GM19438 (cell line): ENCODE results near the gene LITAF.

Experiments
- ATAC-seq: cut with Tn5 transposase; IDR thresholded peaks from one replicate; pipeline ENCODE4 v1.9.1; 2021; ENCODE audit warnings: low read depth; ENCODE audit not compliant: unreplicated experiment

LITAF gene

GRCh38 chr16:11556945-11557720 lies 29.6 kb downstream of the LITAF start:
- no peak for ATAC-seq

DNA sequence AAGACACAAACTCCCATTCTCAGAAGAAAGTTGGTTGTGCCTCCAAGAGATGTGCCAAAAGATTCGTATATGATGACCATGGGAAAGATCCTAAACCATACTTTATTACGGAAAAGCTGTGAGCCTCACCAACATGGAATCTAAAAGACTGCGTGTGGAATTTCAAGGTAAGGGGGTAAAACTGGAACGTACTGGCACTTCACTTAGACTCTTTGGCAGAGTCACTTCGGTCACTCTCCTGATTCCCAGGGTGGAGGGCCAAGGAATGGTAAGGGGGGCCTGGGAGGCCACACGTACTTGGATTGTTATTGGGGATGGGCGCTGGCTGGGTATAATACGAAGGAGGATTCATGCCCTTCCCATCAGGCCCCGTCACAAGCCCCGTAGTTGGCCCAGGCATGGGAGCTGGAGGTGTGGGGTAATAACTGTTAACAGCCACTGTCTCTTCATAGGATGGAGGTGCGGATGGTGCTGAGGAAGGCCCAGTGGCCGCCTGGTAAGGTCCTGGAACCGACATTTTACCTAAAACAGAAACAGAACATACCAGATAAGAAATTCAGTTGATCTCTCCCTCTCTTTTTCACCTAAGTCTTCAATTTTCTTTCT lies 30.4 kb downstream of the LITAF start:
- no peak for ATAC-seq

GRCh38 chr16:11554053-11554452 lies 32.7 kb downstream of the LITAF start:
- ATAC-seq: no peak

DNA sequence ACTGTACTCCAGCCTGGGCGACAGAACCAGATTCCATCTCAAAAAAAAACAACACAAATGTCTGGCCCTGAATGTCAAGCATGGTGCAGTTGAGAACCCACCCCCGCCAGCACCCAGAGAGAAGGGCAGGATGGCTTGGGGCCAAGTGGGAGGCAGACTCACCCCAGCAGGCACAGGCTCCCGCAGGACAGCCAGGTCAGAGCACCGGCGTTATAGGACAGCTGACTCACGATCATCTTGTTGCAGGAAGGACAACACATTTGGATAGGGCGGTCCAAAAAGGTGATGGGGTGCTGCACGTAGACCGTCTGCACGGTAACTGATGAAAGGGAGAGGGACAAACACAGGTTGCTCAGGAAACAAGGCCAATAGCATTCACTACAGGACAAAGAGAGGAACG lies 33.3 kb downstream of the LITAF start:
- ATAC-seq: no peak

DNA sequence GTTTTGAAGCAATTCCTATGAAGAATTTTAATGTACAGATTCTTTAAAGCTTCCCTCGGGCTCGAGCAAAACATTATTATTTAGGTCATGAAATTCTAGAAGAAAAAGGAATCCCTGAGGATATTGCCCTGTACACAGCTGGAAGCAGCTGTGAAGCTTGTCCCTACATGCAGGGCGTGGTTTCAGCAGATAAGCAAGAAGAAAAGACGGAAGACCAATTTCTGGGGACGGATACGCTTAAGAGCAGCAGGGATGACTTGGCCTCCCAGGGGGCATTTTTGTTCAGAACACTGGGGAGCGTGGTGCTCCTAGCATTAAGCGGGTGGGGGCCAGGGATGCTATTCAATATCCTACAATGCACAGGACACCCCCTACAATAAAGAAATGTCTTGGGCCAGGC lies 34.3 kb downstream of the LITAF start:
- ATAC-seq: no peak

DNA sequence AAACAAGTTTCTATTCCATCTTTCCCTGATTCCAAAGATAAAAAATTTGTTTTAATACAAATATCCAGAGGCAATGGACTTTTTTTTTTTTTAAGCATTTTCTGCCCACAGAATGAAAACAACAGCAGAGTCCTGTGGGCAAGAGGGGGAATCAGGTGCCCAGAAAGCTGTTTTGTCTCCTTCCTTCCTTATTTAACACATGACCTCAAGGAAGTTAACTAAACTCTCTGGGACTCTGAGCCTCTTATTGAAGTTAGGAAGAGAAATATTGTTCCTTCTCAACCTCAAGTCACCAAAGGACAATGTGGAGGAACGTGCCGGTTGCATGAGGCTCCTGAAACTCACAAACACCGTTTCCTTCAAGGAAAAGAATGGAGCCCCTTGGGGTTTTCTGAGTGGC lies 34.9 kb downstream of the LITAF start:
- no peak for ATAC-seq

DNA sequence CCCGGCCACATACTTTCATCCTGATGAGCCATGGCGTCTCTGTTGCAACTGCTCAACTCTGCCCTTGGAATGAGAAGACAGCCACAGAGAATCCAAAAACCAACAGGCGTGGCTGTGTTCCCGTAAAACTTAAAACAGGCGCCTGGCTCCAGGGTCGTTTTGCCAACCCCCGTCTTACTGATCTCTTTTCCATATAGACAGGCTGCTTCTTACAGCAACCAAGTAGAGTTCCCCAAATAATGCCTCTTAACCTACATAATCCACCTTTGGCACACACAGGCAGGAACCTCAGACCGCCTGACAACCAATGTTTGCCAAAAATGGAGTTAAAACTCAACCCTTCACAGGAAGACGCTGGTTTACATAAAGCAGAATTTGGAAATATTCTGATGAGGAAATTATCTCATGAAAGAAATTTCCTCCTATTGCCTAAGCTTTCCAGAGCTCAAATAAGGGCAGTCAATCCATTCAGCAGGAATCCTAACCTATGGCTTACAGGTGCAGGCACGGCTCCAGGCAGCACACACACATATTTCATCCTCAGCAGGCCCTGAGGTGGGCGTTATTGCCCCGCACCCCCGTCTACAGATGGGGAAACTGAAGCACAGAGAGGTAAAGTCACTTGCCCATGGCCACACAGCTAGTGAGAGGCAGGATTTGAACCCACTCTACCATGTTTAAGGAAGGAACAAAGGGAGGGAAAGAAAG lies 35.8 kb downstream of the LITAF start:
- no peak for ATAC-seq

- no peak for ATAC-seq
Observed at GRCh38 chr16:11547118-11547916, 39.4 kb downstream of the LITAF start.

GRCh38 chr16:11546608-11547061 lies 40.1 kb downstream of the LITAF start:
- no peak for ATAC-seq

DNA sequence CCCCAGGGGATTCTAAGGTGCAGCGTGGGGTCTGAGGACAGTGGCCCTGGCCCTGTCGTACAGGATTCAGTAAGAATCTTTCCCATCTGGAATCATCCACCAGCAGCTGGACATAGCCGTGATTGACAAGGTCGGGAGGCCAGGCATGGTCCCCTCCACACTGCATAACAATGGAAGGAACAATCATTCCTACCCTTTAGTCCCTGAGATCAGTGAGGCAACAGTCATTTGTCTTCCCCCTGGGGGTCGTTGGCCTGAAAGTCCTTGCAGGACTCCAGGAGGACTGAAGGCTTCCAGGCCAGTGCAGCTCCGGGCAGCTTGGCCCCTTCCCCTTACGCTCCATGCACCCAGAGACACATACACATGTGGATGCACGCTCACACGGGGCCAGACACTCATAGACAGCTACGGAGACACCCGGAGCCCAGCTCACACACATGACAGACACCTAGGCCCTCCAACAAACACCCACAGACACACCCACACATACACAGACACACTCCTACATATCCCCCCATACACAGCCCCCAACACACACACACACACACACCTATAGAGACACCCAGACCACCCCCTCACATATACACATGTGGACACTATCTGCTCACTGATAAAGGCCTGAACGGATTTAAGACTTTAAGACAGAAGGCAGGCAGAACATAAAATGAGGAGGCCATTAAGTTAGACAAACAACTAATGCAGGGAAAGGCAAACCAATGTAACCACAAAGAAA lies 42.9 kb downstream of the LITAF start:
- ATAC-seq: no peak

DNA sequence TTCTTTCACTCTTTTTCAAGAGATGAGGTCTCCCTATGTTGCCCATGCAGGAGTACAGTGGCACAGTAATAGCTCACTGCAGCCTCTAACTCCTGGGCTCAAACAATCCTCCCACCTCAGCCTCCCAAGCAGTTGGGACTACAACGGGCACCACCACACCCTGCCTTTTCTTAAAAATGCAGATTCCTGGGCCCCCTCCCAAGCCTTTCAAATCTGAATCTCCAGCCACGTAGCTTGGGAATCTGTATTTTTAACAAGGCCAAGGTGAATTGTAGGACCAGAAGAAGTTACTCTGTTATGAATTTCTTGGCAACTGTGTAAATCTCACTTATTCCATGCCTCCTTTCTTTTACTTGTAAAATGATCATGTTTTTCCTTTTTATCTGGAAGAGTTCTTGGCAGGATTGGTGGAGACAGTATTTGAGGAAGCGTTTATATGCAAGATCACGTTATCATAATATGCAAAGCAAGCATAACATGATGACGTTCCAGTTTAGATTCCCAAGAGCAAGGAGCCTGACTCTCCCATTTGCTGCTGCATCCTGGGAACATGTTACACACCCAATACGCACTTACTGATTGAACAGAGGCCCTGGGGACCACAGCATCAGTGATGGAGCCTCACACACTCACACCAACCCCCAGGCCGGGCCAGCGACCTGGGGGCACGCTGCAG lies 44.5 kb downstream of the LITAF start:
- no peak for ATAC-seq

DNA sequence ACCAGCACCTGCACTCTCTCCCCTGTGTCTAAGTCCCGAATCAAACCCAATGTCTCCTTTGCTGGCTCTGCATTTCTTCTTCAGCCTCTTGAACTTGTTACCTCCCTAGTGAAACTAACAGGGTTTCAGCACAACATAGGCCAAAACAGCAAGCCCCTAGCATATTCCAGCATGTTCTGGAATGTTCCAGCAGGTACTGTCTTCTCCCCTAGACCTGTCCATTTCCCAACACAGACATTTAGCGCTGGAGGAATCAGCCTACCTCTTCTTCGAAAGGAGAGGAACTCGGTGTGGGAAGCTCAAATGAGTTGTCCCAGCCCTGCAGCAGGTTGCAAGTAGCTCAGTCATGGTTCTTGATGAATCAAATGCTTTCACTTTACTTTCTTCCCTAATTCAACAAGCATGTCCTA lies 47.1 kb downstream of the LITAF start:
- ATAC-seq: no peak

GRCh38 chr16:11538880-11539279 lies 47.8 kb downstream of the LITAF start:
- ATAC-seq: no peak

DNA sequence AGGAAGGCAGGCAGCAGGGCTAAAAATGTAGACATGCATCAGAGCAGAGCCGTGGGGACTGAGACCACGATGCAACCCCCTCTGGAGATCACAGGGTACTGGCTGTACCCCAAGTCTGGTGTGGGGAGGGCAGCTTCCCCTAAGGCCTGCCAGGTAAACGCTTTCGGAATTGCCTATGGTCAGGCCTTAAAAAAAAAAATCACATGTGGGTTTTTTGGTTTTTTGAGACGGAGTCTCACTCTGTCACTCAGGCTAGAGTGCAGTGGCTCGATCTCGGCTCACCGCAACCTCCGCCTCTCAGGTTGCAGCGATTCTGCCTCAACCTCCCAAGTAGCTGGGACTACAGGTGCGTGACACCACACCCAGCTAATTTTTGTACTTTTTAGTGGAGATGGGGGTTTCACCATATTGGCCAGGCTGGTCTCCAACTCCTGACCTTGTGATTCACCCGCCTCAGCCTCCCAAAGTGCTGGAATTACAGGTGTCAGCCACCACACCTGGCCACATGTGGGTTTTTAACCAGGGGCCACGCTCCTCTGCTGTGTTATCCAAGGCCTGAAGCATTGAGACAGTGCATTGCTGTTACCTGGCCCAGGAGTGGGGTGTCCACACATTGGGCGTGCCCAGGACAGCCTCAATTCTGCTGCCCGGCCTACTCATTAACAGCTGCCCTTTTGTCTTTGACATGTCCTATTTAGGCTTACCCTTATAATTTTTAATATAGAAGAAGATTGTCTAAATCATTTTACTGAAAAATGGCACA lies 50.4 kb downstream of the LITAF start:
- ATAC-seq: no peak

DNA sequence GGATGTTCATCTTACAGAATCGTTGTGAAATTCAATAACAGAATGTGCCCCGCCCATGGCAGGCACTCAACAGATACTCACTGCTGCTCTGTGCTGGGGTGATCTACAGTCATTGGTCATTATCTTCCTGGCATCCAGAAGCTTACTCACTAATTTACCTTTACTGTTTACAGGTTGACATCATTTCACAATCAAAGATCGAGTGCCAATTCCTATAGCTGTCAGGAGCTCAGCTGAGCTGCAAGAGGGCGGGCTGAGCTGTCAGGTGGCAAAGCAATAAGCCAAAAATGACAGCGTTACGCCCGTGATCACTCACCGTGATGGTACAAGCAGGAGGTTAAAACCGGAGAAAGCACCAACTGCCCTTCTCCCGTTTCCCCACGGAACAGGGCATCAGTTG lies 51.2 kb downstream of the LITAF start:
- ATAC-seq: no peak

- ATAC-seq: no peak
Observed at GRCh38 chr16:11534262-11534661, 52.5 kb downstream of the LITAF start.

DNA sequence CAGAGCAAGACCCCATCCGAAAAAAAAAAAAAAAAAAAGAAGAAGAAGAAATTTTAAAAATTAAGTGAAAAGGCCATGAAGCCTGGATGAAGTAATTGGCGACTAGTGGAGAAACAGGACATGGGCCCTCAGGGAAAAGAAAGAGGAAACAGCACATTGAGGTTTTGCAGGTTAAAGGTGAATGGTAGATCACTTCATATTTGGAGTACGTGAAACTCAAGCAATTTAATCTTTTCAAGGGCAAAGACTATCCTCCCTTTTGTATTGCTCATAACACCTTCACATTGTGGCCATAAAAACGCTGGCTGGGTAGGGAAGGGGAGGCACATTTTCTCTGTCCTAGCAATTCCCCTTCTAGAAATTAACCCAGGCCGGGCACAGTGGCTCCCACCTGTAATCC lies 53.1 kb downstream of the LITAF start:
- no peak for ATAC-seq

DNA sequence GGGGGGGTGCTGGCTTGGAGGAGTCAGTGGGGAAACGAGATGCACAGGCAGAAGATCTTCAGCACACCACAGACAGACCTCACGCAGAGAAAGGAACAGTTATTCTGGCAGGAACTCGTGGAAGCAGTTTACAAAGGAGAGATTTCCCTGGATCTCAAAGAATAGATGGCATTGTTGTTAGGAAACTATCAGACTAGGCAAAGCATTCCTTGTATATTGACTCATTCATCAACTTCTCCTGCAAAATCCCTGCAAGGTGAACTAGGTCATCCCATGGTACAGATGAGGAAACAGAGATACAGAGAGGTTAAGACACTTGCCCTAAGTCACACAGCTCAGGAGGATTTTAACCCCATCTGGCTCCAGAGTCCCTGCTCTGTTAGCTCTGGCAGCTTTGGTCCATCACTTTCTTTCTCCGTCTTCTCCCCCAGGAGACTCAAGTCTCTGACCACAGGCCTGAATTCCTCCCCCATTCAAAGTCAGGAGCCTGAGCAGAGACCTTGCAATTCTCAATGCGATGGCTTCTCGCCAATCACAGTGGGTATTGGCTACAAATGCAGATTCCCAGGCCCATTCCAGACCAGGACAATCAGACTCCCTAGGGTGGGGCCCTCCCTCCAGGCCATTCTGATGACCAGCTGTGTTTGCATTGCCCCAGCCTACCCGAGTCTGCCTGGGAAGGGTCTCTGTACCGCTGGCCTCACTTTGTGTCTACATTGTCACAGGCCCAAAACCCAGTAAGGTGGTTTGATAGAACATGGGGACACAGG lies 56.4 kb downstream of the LITAF start:
- no peak for ATAC-seq
